Ectodermal cell (in vitro differentiated cells): ENCODE data around the gene KPNB1.

Experiments used
- H3K27ac ChIP-seq: 2 replicates; pipeline ENCODE4 v1.7.0; 2013; ENCODE audit warnings: mild to moderate bottlenecking, low read depth, low read length; ENCODE audit not compliant: insufficient read depth, poor library complexity, severe bottlenecking
- H3K27me3 ChIP-seq: 2 replicates; pipeline ENCODE4 v1.7.0; 2013; ENCODE audit warnings: mild to moderate bottlenecking, low read length; ENCODE audit not compliant: insufficient read depth, control insufficient read depth, poor library complexity, severe bottlenecking
- H3K36me3 ChIP-seq: one replicate; pipeline ENCODE4 v1.7.0; 2013; ENCODE audit warnings: low read length; ENCODE audit not compliant: control insufficient read depth, insufficient read depth
- H3K4me1 ChIP-seq: one replicate; pipeline ENCODE4 v1.7.0; 2013; ENCODE audit warnings: low read length; ENCODE audit not compliant: control insufficient read depth, insufficient read depth
- H3K4me3 ChIP-seq: 2 replicates; pipeline ENCODE4 v1.7.0; 2013; ENCODE audit warnings: low read depth, low read length, control low read depth; ENCODE audit not compliant: insufficient read depth
- H3K9me3 ChIP-seq: 2 replicates; pipeline ENCODE4 v1.7.0; 2013; ENCODE audit warnings: mild to moderate bottlenecking, low read length, moderate library complexity; ENCODE audit not compliant: control insufficient read depth
- WGBS, 2 experiments: methylation state at CpG; one replicate each; pipeline ENCODE4 v1.1.7; 2013; ENCODE audit warnings: missing lambda C conversion rate in 2 of 2; 5-methylcytosine and 5-hydroxymethylcytosine counted together

The KPNB1 gene

DNA sequence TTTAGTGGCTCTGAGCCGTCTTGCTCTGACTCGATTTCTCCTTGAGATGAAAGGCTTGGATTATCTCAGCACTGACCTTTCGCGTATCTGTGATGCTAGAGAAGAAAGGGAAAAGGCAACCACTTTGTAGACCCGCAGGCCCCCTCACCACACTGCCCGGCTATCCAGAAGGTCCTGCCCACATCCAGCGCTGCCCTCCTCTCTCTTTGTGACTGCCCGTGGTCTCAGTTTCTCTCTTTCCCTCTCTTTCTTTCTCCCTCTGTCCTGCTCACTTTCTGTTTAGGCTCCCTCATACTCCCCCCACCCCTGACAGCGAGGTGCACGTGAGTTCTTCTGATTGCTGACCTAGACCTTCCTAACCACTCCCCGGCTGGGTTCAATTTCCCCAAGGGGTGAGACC lies 70.5 kb downstream of the KPNB1 start:
- Histone ChIP-seq H3K27me3 (peaks cover 32% of the 10 kb centered on the region), H3K9me3 (no peaks in the 10 kb centered on the region), H3K27ac (no peak overlapping the region), H3K36me3 (no peaks in the 10 kb centered on the region), H3K4me1 (peaks cover 4% of the 10 kb centered on the region), H3K4me3 (no peak overlapping the region)
- 75 to 78% methylated on average over 11 of the region's 11 CpGs for WGBS, 2 experiments

GRCh38 chr17:47720754-47721533 lies 71.2 kb downstream of the KPNB1 start:
- WGBS, 2 experiments: 25 to 27% methylated on average over 36 of the region's 36 CpGs
- peaks cover 4% of the 10 kb centered on the region for H3K4me1 ChIP-seq
- H3K36me3 ChIP-seq: no peaks in the 10 kb centered on the region
- peaks cover 32% of the 10 kb centered on the region for H3K27me3 ChIP-seq
- no peaks in the 10 kb centered on the region for H3K9me3 ChIP-seq
- no peak overlapping the region for H3K27ac ChIP-seq
- H3K4me3 ChIP-seq: no peak overlapping the region

DNA sequence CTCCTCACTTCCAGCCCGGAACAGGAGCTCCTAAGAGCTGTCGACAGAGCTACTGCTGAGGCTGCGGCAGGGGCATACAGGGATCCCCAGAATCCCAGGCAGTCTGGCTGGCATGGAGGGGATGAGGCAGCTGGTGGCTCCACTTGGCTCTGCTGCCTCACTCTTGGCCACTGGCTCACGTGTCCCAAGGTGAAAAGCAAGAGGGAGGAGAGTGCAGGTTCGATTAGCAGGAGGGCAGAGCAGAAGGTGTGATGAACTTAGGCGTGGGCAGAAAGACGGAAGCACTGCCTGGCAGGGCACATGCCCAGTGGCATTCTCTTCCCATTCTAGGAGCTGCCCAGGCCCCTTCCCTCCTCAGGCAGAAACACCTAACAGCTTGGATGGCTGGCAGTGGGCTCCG lies 72.0 kb downstream of the KPNB1 start:
- Histone ChIP-seq H3K4me3 (no peak overlapping the region), H3K36me3 (no peaks in the 10 kb centered on the region), H3K27me3 (peaks cover 32% of the 10 kb centered on the region), H3K9me3 (no peaks in the 10 kb centered on the region), H3K4me1 (peaks cover 4% of the 10 kb centered on the region), H3K27ac (no peak overlapping the region)
- WGBS, 2 experiments: 79 to 80% methylated on average over 8 of the region's 8 CpGs

GRCh38 chr17:47724705-47725104 lies 75.0 kb downstream of the KPNB1 start:
- WGBS, 2 experiments: 84 to 86% methylated on average over 2 of the region's 2 CpGs
- no peaks in the 10 kb centered on the region for H3K36me3 ChIP-seq
- H3K4me3 ChIP-seq: no peak overlapping the region
- H3K27ac ChIP-seq: no peak overlapping the region
- H3K27me3 ChIP-seq: peaks cover 24% of the 10 kb centered on the region
- H3K4me1 ChIP-seq: peaks cover 9% of the 10 kb centered on the region
- H3K9me3 ChIP-seq: no peaks in the 10 kb centered on the region

DNA sequence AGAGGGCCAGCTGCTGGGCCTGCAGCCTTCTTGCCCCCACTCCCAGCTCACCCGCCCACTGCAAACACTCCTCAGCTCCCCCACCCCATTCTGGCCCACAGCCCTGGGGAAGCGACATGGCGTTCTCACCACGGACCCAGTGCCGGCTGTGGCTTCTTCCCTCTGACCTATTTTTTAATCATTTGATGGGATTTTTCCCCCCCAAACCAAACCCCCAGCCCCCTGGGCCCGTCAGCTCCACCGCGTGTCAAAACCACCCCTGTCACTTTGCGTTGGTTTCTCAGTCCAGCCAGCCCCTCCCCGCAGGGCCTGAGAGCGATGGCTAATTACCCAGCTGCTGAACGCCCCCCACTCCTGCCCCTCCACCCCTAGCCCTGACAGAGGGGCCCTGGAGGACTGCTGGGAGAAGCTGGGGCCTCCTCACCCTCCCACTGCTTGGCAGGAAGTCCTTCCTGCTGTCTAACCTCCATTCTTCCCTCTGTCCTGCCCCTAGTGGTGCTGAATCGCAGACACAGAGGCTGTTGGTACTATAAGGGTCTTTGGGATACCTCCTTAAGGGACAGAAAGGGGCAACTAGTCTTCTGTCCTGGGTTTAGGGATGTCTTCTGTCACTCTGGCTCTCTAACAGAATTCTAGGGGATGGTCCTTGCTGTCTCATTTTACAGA lies 75.9 kb downstream of the KPNB1 start:
- Histone ChIP-seq H3K4me3 (no peak overlapping the region), H3K4me1 (peaks cover 9% of the 10 kb centered on the region), H3K36me3 (no peaks in the 10 kb centered on the region), H3K27ac (no peak overlapping the region), H3K9me3 (no peaks in the 10 kb centered on the region), H3K27me3 (peaks cover 25% of the 10 kb centered on the region)
- 83% methylated on average over 13 of the region's 13 CpGs for WGBS, 2 experiments

- no peaks in the 10 kb centered on the region for H3K36me3 ChIP-seq
- H3K4me1 ChIP-seq: peaks cover 5% of the 10 kb centered on the region
- WGBS, 2 experiments: 86 to 87% methylated on average over 12 of the region's 12 CpGs
- H3K27me3 ChIP-seq: peaks cover 25% of the 10 kb centered on the region
- no peak overlapping the region for H3K4me3 ChIP-seq
- no peak overlapping the region for H3K27ac ChIP-seq
- no peaks in the 10 kb centered on the region for H3K9me3 ChIP-seq
These were observed 77.3 kb downstream of the KPNB1 start for GRCh38 chr17:47726796-47727703.

GRCh38 chr17:47727704-47728036 lies 78.0 kb downstream of the KPNB1 start:
- Histone ChIP-seq H3K4me1 (peaks cover 5% of the 10 kb centered on the region), H3K9me3 (no peaks in the 10 kb centered on the region), H3K27me3 (peaks cover 27% of the 10 kb centered on the region), H3K4me3 (no peak overlapping the region), H3K36me3 (no peaks in the 10 kb centered on the region), H3K27ac (no peak overlapping the region)
- 85 to 87% methylated on average over 9 of the region's 9 CpGs for WGBS, 2 experiments

GRCh38 chr17:47728214-47728877 lies 78.6 kb downstream of the KPNB1 start:
- Histone ChIP-seq H3K36me3 (no peaks in the 10 kb centered on the region), H3K9me3 (no peaks in the 10 kb centered on the region), H3K4me3 (no peak overlapping the region), H3K27me3 (peaks cover 33% of the 10 kb centered on the region), H3K27ac (no peak overlapping the region), H3K4me1 (peaks cover 5% of the 10 kb centered on the region)
- 86 to 88% methylated on average over 4 of the region's 4 CpGs for WGBS, 2 experiments

GRCh38 chr17:47729476-47729875 lies 79.8 kb downstream of the KPNB1 start:
- H3K9me3 ChIP-seq: no peaks in the 10 kb centered on the region
- no peaks in the 10 kb centered on the region for H3K36me3 ChIP-seq
- no peak overlapping the region for H3K27ac ChIP-seq
- no peak overlapping the region for H3K4me3 ChIP-seq
- WGBS, 2 experiments: 85 to 86% methylated on average over 8 of the region's 8 CpGs
- peaks cover 5% of the 10 kb centered on the region for H3K4me1 ChIP-seq
- peaks cover 45% of the 10 kb centered on the region for H3K27me3 ChIP-seq
